Testis (tissue), 2 donors: Measurements from ENCODE around the gene DDIT3.

Source experiments
- POLR2A ChIP-seq: fragments of 450-650 bp; IDR thresholded peaks from one replicate; pipeline ENCODE4 v1.6.1; 2017; ENCODE audit warnings: antibody characterized with exemption, mild to moderate bottlenecking, moderate library complexity
- TF ChIP-seq, protein P1 (sequence below), 3 experiments: fragments of 450-650 bp in 2 of 3; fragments of 200-600 bp in 1 of 3; sonication (generic) in 1 of 3; IDR thresholded peaks; one replicate each; pipeline ENCODE4 v1.5.1; 2016 to 2019; ENCODE audit warnings: antibody characterized with exemption in 3 of 3, mild to moderate bottlenecking in 2 of 3, moderate library complexity in 1 of 3

DNA sequence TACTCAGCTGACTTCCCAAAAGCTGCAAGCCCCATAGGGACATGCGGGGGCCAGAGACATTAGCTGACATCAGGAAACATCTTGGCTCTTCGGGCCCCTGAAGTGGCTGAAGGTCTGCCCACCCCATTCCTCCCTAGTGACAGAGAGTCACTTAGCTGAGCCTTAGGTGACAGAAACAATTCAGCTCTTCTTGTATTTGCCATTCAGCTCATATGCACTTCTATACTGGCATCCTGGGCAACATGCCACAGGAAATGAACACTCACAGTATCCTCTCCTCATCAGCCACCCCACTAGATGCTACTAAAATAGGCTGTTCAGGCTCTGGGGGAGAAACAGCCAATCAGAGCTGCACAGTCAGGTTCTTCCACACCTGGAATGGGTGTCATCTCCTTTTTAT is 23.3 kb upstream of the DDIT3 start:
- no peak for TF ChIP-seq POLR2A
- TF ChIP-seq, protein P1, sequence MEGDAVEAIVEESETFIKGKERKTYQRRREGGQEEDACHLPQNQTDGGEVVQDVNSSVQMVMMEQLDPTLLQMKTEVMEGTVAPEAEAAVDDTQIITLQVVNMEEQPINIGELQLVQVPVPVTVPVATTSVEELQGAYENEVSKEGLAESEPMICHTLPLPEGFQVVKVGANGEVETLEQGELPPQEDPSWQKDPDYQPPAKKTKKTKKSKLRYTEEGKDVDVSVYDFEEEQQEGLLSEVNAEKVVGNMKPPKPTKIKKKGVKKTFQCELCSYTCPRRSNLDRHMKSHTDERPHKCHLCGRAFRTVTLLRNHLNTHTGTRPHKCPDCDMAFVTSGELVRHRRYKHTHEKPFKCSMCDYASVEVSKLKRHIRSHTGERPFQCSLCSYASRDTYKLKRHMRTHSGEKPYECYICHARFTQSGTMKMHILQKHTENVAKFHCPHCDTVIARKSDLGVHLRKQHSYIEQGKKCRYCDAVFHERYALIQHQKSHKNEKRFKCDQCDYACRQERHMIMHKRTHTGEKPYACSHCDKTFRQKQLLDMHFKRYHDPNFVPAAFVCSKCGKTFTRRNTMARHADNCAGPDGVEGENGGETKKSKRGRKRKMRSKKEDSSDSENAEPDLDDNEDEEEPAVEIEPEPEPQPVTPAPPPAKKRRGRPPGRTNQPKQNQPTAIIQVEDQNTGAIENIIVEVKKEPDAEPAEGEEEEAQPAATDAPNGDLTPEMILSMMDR (IDR thresholded peaks at IDR 0.05): no peak
